SU-DHL-6 (cell line): ENCODE data around the gene SLC17A2.

ENCODE experiments used
- H2AFZ ChIP-seq: fragments of 200-600 bp; sonication (generic); 2 replicates; pipeline ENCODE4 v1.6.1; 2014; ENCODE audit warnings: low read depth, mild to moderate bottlenecking, moderate library complexity, mixed read lengths, antibody characterized with exemption, low read length; ENCODE audit not compliant: severe bottlenecking
- H3F3A ChIP-seq: fragments of 200-600 bp; shearing (Covaris generic); 2 replicates; pipeline ENCODE4 v1.6.0; 2016; ENCODE audit warnings: antibody characterized with exemption, mild to moderate bottlenecking; ENCODE audit not compliant: insufficient read depth
- H3K27ac ChIP-seq: fragments of 200-600 bp; sonication (generic); 2 replicates; pipeline ENCODE4 v1.5.1; 2016; ENCODE audit warnings: low read depth, mild to moderate bottlenecking, low read length, moderate library complexity, mixed read lengths
- H3K27me3 ChIP-seq: fragments of 200-600 bp; sonication (generic), shearing (Covaris generic); 2 replicates; pipeline ENCODE4 v1.6.0; 2014; ENCODE audit warnings: mild to moderate bottlenecking, low read length
- H3K36me3 ChIP-seq: fragments of 200-600 bp; sonication (generic); 2 replicates; pipeline ENCODE4 v1.6.1; 2014; ENCODE audit warnings: mild to moderate bottlenecking, low read length, mixed read lengths
- H3K4me2 ChIP-seq: fragments of 300-600, 200-600 bp; shearing (Covaris generic), sonication (generic); 2 replicates; pipeline ENCODE4 v1.6.0; 2014; ENCODE audit warnings: low read length, low read depth, mild to moderate bottlenecking; ENCODE audit not compliant: poor library complexity, severe bottlenecking
- H3K4me3 ChIP-seq: fragments of 200-600 bp; sonication (generic); 2 replicates; pipeline ENCODE4 v1.5.1; 2014; ENCODE audit warnings: antibody characterized with exemption, low read length, mild to moderate bottlenecking, mixed read lengths; ENCODE audit not compliant: insufficient read depth, poor library complexity, severe bottlenecking
- H3K79me2 ChIP-seq: fragments of 200-600 bp; sonication (generic); 2 replicates; pipeline ENCODE4 v1.6.1; 2014; ENCODE audit warnings: mild to moderate bottlenecking, low read length, moderate library complexity; ENCODE audit not compliant: insufficient read depth
- H3K9ac ChIP-seq: fragments of 200-600 bp; sonication (generic); 2 replicates; pipeline ENCODE4 v1.7.0; 2014; ENCODE audit warnings: mild to moderate bottlenecking, low read length
- H3K9me2 ChIP-seq: fragments of 200-600 bp; sonication (generic); replicated peaks from 2 replicates; pipeline ENCODE4 v1.6.1; 2014; ENCODE audit warnings: low read length; ENCODE audit not compliant: insufficient read depth
- H3K9me3 ChIP-seq: fragments of 200-600 bp; sonication (generic); 2 replicates; pipeline ENCODE4 v1.6.1; 2014; ENCODE audit warnings: low read length, mixed read lengths; ENCODE audit not compliant: insufficient read depth
- H4K20me1 ChIP-seq: fragments of 200-600 bp; sonication (generic); 2 replicates; pipeline ENCODE4 v1.6.1; 2014; ENCODE audit warnings: low read depth, mild to moderate bottlenecking, antibody characterized with exemption, low read length, moderate library complexity, mixed read lengths
- CTCF ChIP-seq: fragments of 200-600 bp; sonication (generic); IDR thresholded peaks from one replicate; pipeline ENCODE4 v1.5.1; 2017; ENCODE audit warnings: antibody characterized with exemption, mild to moderate bottlenecking, low read length, moderate library complexity; ENCODE audit not compliant: insufficient read depth, poor library complexity, severe bottlenecking
- EZH2phosphoT487 ChIP-seq: fragments of 200-600 bp; sonication (generic), shearing (Covaris generic); conservative IDR thresholded peaks from 2 replicates; pipeline ENCODE4 v1.6.1; 2018; ENCODE audit warnings: mild to moderate bottlenecking, antibody characterized with exemption, low read length, moderate library complexity, mixed read lengths

Gene SLC17A2

GRCh38 chr6:25925876-25926275 is 4.6 kb downstream of the SLC17A2 start:
- Histone ChIP-seq H3K36me3 (no peaks in the 10 kb centered on the region), H3K79me2 (no peaks in the 10 kb centered on the region), H3K9me3 (no peaks in the 10 kb centered on the region), H2AFZ (no peak overlapping the region), H3K4me3 (no peak overlapping the region), H3K27me3 (no peaks in the 10 kb centered on the region), H3K4me2 (no peak overlapping the region), H3K9me2 (no peaks in the 10 kb centered on the region), H3K9ac (no peak overlapping the region), H3K27ac (no peak overlapping the region), H4K20me1 (no peaks in the 10 kb centered on the region), H3F3A (no peaks in the 10 kb centered on the region)
- no peak for TF ChIP-seq CTCF
- TF ChIP-seq EZH2phosphoT487 = no peak

DNA sequence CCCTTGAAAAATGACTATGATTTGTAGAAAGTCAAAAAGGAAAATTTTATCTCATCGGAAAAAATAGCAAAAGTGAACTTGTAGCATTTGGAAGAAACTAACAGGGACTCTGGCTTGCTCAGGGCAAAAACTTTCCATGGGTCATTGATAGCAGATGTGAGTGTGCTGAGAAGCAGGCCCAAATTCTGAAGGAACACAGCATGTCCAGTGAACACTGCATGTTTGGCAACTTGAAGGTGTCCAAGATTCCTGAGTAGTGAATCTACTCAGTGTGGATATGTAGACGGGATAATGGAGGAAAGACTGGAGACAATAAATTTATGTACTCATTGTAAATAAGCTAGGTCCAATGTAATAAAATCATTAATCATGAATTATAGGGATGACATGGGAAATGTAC is 8.2 kb downstream of the SLC17A2 start:
- H3K4me3 ChIP-seq = no peak overlapping the region
- no peaks in the 10 kb centered on the region for H3K36me3 ChIP-seq
- no peak overlapping the region for H2AFZ ChIP-seq
- no peak overlapping the region for H3K4me2 ChIP-seq
- TF ChIP-seq CTCF (no peak), EZH2phosphoT487 (no peak)
- no peaks in the 10 kb centered on the region for H3K9me3 ChIP-seq
- H3K79me2 ChIP-seq = no peaks in the 10 kb centered on the region
- no peaks in the 10 kb centered on the region for H4K20me1 ChIP-seq
- no peaks in the 10 kb centered on the region for H3K27me3 ChIP-seq
- H3K9ac ChIP-seq = no peak overlapping the region
- H3K9me2 ChIP-seq = no peaks in the 10 kb centered on the region
- H3F3A ChIP-seq = no peaks in the 10 kb centered on the region
- H3K27ac ChIP-seq = no peak overlapping the region

GRCh38 chr6:25921525-25922203 is 8.8 kb downstream of the SLC17A2 start:
- Histone ChIP-seq H3K9me2 (no peaks in the 10 kb centered on the region), H3F3A (no peaks in the 10 kb centered on the region), H3K27ac (no peak overlapping the region), H3K9ac (no peak overlapping the region), H3K79me2 (no peaks in the 10 kb centered on the region), H3K4me2 (no peak overlapping the region), H4K20me1 (no peaks in the 10 kb centered on the region), H3K9me3 (no peaks in the 10 kb centered on the region), H3K36me3 (no peaks in the 10 kb centered on the region), H3K27me3 (no peaks in the 10 kb centered on the region), H2AFZ (no peak overlapping the region), H3K4me3 (no peak overlapping the region)
- TF ChIP-seq CTCF = no peak
- TF ChIP-seq EZH2phosphoT487 = no peak
